NCI-H345 treated with DMSO at 0.1 percent for 48 hours (cell line): Measurements from ENCODE around the gene LRRC45.
A peak's percentile ranks its signal among the peaks of the same experiment; 100 is the strongest.

Experiments
- DNase-seq: peaks from one replicate; lab custom pipeline; 2025; ENCODE audit not compliant: unreplicated experiment; lab: John Stamatoyannopoulos, UW

The LRRC45 gene

DNA sequence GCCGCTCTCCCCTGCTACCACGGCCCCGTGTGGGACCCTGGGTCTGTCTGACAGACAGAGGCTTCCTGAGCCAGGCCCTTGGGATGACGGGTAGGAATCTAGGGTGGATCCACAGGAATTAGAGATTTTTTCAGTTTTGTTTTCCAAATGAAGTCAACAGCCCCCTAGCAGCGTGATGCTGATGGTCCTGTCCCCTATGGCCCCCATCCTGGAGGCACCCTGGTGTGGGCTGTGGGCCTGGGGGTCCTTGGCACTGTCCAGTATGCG is 15.9 kb upstream of the LRRC45 start:
- DNase-seq = no peak

DNA sequence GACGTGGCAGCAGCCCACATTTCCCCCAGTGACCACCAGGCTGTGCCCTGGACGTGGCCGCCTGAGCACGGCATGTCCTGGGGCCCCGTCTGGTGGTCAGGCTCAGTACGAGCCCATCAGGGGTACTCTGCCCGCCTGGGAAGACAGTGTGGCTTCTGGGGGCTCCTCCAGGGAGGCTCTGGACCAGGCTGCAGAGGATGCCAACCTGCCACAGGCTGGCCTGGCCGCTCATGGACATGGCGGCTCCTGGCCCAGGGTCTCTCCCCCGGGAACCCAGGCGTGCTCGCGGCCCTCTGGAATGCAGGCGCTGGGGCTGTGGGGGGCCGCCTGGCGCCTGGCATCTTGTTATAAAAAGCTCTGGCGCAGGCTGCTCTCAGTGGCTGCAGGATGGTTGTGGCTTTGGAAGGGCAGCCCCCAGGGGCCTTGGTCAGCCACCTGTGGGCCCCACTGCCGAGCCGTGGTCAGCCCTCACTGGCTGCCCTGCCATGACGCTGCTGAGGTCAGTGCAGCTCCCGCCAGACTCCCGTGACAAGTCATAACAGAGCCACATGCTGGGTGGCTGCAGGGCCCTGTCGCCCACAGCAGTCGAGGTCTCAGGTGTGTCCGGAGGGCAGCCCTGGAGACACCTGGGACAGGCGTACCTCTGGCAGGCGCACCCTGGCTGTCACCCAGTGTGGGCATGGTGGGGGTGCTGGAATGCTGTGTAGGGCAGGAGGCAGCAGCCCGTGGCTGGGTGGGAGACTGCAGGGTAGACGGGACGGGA is 15.4 kb upstream of the LRRC45 start:
- no peak for DNase-seq

DNA sequence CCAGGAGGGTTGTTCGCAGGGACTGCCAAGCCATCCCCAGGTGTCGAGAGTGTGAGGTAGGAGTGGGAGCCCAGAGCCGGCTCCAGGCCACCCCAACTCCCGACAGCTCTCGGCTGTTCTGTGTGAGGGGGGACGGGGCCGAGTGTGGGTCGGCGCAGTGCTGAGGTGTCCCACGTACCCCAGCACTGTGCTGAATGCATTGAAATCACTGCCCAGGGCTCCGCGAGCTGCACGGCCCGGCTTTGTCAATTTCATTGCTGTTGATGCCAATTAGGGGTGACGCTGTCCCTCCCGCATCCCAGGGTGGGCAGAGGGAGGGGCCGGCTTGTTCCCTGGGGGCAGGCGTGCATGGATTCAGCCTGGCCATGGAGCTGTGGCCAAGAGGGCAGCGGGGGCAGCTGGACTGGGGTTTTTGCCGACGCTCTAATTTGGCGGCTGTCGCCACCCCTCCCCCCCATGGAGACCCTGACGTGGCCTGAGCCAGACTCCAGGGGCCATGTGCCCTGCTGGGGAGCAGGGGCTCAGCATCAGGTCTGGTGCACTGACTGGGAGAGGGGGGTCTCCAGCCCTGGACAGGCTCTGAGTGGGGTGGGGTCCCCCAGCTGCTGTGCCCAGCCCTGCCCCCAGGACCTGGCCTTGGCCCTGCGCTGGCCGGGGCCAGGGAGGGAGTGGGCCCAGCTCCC is 14.7 kb upstream of the LRRC45 start:
- DNase-seq = no peak

DNA sequence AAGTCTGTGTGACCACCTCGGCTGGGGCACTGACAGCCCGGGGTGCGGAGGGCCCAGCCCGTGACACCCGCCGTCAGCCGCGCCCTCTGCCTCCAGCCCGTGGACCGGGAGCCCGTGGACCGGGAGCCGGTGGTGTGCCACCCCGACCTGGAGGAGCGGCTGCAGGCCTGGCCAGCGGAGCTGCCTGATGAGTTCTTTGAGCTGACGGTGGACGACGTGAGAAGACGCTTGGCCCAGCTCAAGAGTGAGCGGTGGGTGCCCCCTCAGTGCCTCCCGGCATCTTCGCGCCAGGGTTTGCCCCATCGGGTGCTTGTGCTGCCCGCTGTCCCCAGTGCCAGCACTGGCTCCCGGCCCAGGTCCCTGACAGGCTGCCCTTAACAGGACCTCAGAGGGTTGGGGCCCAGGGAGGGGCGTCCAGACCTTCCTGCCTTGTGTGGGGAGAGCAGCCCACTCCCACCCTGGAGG is 14.1 kb upstream of the LRRC45 start:
- DNase-seq = no peak

DNA sequence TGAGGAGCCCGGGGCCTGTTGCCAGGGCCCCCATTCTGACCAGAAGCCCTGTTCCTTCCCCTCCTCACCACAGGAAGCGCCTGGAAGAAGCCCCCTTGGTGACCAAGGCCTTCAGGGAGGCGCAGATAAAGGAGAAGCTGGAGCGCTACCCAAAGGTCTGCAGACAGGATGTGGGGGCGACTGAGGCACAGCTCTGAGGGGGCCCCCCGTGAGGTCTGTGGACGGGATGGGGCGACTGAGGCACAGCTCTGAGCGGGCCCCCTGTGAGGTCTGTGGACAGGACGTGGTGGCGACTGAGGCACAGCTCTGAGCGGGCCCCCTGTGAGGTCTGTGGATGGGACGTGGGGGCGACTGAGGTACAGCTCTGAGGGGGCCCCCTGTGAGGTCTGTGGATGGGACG is 13.7 kb upstream of the LRRC45 start:
- no peak for DNase-seq

DNA sequence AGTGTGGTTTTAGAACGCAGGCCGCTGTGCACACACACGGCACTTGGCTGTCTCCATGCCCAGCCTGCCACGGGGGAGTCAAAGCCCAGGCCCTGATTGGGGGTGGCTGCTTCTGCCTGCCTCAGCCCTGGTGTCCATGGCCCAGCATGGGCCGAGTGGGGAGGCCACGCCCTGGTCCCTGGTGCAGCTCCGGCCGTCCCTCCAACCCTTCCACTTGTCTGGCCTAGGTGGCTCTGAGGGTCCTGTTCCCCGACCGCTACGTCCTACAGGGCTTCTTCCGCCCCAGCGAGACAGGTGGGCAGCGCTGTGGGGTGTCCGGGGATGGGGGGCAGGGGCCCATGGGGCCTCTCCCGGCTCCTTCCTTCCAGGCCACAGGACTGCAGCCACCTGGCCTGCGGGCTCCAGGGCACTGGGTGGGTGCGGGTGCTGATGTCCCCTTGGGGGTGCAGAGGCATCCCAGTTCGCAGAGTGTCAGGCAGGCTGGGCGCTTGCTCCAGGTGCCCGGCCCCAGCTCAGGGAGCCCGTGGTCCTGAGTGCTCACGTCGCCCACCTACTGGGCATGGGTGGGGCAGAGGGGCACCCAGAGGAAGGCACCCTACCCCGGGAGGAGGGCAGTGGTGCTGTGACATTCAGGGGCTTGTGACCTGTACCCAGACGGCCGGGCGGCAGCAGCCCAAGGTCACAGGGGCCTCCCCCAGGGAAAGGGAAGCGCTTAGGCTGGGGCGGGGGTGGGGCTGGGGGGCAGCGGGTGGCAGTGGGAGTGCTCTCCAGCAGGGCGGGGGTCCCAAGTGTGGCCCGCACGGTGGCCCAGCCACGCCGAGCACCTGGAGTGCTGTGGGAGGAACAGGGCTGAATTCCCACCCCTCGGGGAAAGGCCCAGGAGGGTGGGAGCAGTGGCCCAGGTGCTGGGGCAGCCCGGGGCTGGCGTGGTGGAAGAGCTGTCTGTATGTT is 12.3 kb upstream of the LRRC45 start:
- no peak for DNase-seq

DNA sequence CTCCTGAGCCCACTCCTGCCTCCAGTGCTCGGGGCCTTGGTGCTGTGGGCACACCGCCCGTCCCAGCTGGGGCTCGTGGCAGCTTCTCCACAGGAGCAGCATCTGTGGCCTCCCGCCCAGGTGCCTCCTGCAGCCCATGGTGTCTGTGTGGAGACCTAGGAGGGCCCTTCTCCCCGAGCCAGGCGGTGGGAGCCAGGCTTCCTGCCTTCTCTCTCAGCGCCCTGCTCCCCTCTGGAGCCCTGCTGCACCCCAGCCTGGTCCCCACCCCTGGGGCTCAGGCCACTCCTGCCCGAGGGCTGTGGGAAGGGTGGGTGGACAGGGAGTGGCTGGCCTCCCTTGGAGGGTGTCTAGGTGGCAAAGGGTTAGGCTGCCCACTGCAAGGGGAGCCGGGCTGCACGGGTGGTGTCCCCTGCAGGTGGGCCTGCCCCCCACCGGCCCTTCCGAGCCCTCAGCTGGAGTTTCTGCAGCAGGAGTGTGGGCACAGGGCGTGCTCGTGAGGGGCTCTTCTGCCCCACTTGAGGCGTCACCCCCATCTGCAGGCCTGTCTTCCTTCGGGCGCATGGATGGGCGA is 11.4 kb upstream of the LRRC45 start:
- DNase-seq = no peak

DNA sequence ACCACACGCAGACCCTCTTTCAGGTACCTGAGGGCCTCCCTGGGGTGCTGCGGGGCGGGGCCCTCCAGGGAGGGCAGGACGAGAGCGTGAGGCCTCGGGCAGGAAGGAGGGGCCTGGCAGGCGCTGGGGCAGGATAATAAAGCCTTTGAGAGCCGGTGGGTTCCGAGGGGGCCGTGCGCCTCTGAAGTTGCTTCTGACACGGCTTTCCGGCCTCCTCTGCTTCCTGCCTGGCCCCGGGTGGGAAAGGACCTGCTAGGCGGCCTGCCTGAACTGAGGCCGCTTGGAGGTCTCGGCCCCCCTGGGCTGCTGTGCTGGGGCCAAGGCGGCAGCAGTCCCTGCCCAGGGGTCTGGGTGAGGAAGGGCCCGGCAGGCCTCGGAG is 10.9 kb upstream of the LRRC45 start:
- no peak for DNase-seq

DNA sequence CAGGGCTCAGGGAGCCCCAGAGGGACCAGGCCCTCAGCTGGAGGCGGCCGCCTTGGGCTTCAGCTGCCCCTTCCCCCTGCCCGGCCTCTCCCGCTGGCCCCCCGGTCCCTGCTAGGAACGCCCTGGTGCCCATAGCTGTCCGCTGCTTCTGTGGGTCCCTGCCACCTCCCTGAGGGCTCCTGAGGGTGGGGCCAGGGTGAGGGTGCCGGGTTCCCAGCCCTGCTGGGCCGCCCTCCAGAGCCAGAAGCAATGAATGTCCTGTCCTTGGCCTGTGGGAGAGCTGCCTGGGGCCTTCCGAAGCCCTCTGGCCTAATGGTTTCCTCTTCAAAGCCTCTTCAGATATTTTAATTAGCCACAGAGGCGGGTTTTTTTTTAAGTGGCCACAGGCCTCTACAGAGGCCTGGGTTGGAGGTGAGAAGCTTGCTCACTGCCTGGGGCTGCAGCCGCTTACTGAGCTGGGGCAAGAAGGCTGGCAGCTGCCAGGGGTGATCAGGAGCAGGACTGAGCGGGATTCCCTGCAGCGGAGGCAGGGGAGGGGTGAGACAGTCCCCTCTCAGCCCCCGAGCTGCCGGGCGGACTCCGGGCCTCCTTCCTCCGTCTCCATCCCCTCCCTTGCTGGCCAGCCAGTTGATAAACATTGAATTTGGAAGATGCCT is 10.3 kb upstream of the LRRC45 start:
- no peak for DNase-seq

DNA sequence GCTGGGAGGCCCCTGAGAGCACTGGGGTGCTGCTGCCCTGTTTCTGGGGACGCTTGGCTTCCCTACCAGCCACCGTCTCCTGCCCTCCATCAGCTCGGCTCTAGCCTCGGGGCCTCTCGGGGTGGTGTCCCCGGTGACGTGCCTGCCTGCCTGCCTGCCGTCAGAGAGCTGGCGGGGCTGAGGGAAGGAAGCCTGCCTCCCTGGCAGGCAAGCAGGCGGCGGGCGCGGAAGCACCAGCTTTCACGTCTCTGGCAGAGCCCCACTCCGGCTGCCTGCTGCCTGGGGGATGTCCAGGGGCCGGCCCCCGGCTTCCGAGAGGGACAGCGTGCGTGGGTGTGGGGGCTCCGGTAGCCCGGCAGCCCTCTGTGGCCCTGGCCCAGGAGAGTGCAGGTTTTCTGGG is 9.8 kb upstream of the LRRC45 start:
- no peak for DNase-seq

DNA sequence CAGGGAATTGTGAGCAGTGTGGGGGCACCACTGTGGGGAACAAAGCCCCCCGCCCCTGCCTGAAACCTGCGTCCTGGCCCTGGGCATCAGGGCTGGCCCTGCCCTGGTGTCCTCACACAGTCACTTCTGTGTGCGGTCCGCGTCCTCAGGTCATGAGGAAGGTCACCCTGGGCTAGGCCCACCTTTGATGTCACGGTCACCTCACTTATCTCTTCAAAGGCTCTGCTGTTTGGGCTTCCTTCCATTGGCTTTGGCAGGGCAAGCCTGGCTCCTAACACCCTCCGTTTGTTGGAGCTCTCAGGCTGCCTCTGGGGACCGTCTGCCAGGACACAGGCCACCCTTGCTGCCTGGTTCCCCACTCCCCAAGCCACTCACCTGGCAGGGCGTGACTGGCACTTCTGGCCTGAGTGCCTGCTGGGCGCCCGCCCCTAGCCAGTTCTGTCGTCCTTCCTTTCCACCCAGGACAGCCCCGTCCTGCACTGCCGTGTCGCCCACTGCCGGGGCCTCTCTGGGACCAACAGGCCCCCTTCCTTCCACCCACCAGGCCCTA is 9.3 kb upstream of the LRRC45 start:
- DNase-seq = no peak

DNA sequence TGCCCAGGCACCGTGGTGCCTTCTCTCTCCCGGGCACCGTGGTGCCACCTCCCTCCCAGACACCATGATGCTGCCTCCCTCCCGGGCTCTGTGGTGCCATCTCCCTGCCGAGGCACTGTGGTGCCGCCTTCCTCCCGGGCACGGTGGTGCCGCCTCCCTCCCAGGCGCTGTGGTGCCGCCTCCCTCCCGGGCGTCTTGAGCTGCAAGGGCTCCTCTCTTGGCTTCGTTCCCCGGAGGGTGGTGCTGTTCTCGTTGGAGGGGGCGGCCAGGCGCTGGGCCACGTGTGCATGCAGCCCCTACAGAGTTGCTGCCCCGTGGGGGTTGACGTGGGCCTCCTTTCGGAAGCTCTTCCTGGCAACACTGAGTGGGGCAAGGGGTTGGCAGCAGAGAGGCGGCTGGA is 8.7 kb upstream of the LRRC45 start:
- DNase-seq = no peak

DNA sequence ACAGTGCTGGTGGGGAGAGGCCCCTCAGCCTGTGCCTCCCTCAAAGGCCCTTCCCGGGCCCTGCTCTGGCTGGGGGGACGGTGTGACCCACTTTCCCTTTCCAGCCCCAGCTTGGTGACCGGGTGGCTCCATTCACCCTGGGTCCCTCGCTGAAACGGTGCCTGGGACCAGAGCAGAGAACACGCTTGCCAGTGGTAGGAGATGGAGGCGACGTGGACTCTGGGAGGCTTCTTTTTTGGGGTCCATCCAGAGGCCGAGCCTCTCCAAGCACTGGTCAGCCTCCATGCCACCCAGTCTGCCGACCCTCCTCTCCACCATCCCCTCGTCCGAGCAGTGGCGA is 8.2 kb upstream of the LRRC45 start:
- no peak for DNase-seq

DNA sequence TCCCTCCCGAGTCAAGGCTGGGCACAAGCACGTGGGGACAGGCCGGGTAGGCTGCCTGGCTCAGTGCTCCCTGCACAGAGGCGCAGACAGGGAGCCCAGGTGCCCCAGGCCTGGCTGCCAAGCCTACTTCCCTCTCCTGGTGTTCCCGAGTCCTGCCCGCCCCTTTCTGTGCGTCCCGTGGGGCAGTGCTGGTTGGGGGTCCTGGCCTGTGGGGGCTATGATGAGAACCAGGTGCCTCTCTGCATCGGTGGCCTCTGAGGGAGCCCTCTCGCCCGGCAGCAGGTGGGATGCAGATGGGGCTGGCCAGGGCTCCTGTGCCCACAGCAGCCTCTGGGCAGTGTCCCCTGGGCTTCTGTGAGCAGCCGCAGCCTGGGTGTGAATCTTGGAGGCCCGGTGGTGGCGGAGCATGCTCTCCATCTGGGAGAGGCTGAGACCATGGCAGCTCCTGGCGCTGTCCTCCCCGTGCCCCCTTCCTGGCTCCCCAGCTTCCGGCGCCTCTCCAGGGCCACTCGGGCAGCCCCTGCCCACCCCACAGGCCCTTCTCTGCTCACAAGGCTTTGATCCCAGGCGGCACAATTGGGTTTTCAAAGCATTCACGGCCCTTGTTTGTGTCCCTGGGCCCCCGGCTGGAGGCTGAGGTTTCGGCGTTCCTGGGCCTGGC is 7.7 kb upstream of the LRRC45 start:
- no peak for DNase-seq

DNA sequence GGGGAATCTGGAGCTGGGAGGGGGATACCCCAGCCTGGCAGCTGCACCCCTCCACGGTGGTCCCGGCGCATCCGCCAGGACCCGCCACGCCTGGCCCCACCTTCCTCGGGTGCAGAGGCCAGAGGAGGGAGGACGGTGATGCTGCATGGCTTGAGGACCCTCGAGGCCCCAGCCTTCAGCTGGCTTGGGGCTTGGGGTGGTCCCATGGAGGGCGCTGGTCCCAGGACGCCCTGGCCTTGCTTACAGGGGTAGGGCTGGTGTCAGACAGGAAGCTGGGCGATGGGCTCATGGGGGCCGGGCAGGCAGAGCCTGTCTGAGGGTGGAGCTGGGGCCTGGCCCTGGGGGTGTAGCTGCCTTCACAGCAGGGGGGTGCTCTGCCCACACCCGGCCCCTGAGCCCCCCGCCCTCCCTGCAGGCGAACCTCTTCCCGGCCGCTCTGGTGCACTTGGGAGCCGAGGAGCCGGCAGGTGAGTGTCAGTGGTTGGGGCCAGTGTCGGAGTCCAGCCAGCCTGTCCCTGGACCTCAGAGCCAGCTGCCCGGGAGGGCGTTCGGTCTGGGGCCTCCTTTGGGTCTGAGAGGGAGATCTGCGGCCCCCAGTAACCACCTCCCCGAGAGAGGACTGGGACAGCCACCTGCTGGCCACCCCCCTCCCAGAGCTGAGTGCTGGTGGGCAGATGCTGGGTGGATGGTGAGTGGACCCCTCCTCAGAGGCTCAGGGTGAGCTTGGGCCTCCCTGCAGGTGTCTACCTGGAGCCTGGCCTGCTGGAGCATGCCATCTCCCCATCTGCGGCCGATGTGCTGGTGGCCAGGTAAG is 6.8 kb upstream of the LRRC45 start:
- DNase-seq = no peak

DNA sequence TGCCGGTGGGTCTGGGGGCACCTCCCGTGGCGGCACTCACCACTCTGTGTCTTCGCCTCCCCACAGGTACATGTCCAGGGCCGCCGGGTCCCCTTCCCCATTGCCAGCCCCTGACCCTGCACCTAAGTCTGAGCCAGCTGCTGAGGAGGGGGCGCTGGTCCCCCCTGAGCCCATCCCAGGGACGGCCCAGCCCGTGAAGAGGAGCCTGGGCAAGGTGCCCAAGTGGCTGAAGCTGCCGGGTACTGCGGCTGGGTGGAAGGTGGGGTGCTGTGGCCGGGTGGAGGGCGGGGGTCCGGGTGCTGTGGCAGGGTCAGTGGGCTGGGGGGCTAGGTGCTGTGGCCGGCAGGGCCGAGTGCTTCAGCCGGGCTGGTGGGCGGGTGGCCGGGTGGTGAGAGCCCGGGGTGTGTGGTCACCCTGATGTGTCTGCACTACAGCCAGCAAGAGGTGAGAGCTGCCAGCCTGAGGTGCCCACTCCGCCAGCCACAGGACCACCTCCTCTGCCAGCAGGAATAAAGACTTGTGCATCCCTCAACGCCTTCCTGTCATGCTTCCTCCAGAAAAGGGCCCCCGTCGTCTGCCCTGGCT is 6.1 kb upstream of the LRRC45 start:
- DNase-seq = no peak

DNA sequence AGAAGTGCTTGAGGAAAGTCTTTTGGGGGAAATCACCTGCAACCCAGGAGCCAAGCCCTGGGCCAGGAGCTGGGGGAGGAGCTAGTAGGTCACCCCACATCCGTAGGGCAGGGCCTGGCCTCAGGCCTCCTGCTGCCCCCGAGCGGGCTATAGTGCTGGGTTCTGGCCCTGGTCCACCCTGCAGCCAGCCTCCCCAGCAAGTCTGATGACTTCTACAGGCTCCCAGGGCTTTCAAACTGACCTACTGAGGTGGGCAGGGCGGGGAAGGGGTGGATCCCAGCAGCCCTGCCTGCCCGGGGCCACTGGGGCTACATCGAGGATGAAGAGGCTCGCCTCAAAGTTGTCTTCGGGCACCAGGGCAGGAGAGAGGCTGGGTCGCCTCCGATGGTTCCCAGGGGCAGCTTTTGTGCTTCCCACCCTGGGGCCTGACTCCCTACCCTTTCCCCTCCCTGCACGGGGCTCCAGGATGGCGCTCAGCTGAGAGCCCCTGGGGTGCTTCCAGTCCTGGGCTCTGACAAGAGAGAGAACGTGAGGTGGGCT is 5.4 kb upstream of the LRRC45 start:
- DNase-seq = no peak

DNA sequence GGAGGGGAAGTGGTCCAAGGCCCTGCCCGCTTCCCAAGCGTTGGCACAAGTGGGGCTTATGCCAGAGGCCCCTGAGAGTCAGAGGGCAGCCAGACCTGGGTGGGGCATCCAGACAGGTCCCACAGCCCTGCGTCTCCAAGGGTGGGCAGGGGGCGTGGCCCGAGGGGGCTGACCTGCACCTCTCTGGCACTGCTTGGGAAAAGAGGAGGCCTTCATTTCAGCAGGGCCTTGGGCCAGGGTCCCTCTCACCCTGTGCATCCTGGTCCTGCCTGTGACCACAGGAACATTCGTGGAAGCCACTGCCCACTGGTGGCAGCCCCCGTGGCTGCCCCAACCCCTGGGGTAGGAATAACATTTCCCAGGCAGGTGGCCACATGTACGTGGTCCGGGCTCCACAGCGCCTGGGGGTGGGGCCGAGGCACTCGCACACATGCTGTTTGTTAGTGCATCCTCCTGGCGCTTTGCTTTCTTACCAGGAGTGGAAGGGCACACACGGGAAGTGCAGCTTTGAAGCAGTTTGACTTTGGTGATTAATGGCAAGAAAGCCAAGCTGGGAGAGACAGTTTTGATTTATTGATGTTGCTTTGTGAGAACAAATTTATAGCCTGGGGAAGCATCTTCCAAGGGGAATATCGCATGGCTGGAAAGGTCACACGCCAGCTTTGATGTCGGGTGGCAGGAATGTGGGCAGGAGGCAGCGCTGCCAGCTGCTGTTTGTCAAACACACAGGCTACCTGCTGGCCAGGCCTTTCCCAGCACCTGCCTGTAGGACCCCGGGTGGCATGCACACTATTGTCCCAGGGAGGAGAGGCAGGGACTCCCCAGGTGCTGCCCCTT is 4.7 kb upstream of the LRRC45 start:
- peak; percentile 56 for DNase-seq
